ENCODE measurements around the gene CACNB4.

GRCh38 chr2:151795646-151796240 is 303.1 kb downstream of the CACNB4 start:
- TF ChIP-seq SIN3A (IDR thresholded peaks at IDR 0.05; ENCODE audit: borderline replicate concordance, insufficient read depth, low read length): no peak
- no peak for TF ChIP-seq POLR2AphosphoS5 (IDR thresholded peaks at IDR 0.05; ENCODE audit: low read depth, low read length)
- TF ChIP-seq REST (IDR thresholded peaks at IDR 0.05; ENCODE audit: insufficient read depth in 1 of 2, low read depth in 2 of 2, low read length in 2 of 2): no peak

Measured in PFSK-1 (cell line).